HL-60 (cell line): Measurements from ENCODE around the gene PCGF3.

Experiments used
- DNase-seq, 2 experiments: peaks; one replicate each; pipeline ENCODE4 v3.0.0-alpha.2; 2010 to 2020; ENCODE audit warnings: low read depth in 1 of 2, low spot score in 1 of 2
- H3K27ac ChIP-seq: fragments of 250-450 bp; sonication (Bioruptor Pico); replicated peaks from 2 replicates; pipeline ENCODE4 v1.5.1; 2020; ENCODE audit warnings: mild to moderate bottlenecking, moderate library complexity
- H3K27me3 ChIP-seq: fragments of 250-450 bp; sonication (Bioruptor Pico); 2 replicates; pipeline ENCODE4 v1.5.1; 2021; ENCODE audit warnings: mild to moderate bottlenecking, moderate library complexity; ENCODE audit not compliant: insufficient read depth, poor library complexity, severe bottlenecking
- H3K4me3 ChIP-seq: replicated peaks from 2 replicates; pipeline ENCODE4 v1.5.1; 2011; ENCODE audit warnings: mild to moderate bottlenecking, control low read depth, low read length; ENCODE audit not compliant: insufficient read depth
- GABPA ChIP-seq: IDR thresholded peaks from 2 replicates; pipeline ENCODE4 v1.6.1; 2012; ENCODE audit warnings: low read depth
- POLR2AphosphoS5 ChIP-seq: IDR thresholded peaks from 2 replicates; pipeline ENCODE4 v1.6.1; 2012; ENCODE audit warnings: low read depth
- SPI1 ChIP-seq: IDR thresholded peaks from 2 replicates; pipeline ENCODE4 v1.6.1; 2012; ENCODE audit warnings: low read depth, mild to moderate bottlenecking, borderline replicate concordance
- TF ChIP-seq, protein P1 (sequence below): IDR thresholded peaks from one replicate; pipeline ENCODE4 v1.5.1; 2011; ENCODE audit warnings: low read length, control low read depth, inconsistent platforms; ENCODE audit not compliant: insufficient read depth
- TF ChIP-seq, protein P2 (sequence below): IDR thresholded peaks from 2 replicates; pipeline ENCODE4 v1.6.1; 2012; ENCODE audit warnings: low read depth; ENCODE audit not compliant: insufficient replicate concordance

PCGF3 gene

DNA sequence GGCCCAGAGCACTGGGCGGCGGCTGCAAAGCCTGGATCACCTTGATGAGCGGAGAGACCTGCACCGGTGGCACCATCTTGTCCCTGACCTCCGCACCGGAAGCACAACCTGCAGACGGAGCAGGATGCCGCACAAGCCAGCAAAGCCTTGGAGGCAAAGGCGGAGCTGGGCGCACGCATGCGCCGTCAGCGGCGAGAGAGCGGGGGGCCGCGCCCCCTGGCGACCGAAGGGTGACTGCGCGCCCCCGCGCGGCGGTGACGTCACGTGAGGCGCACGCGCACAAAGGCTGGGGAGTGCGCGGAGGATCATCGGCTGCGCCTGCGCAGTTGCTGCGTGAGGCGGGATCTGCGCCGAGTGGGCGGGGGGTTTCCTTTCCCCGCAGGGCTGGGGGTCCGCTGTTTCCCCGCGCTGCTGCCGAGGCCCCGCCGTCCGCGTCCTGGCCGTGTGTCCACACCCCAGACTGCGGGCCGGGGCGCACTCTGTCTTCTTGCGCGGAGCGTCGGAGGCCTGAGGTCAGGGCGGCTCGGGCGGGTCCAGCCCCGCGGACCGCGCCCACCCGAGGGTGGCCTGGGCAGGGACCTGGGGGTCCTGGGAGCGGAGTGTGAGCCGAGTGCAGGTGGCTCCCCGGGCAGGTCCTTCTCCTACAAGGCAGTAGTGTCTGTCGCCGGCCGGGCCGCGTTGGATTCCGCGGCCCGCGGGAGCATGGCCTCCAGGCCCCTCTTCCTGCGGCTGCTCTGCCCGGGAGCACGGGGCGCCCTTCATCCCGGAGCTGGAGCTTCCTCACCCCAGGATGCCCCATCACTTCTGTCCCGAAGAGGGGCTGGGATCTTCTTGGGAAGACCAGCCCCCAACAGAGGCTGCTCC, 31.2 kb upstream of the PCGF3 start, which contains the start of the genes ATP5ME and MYL5:
ATP5ME (minus strand) TSS at position 105 of the 864 bp plus-strand sequence; CDS start at position 76, 29 bp downstream.
MYL5 (plus strand) TSS at position 371 of the 864 bp plus-strand sequence. CDS start 3,485 bp downstream, outside the sequence.
- DNase-seq, result peak; percentile 93 to 97
- TF ChIP-seq, protein P1, sequence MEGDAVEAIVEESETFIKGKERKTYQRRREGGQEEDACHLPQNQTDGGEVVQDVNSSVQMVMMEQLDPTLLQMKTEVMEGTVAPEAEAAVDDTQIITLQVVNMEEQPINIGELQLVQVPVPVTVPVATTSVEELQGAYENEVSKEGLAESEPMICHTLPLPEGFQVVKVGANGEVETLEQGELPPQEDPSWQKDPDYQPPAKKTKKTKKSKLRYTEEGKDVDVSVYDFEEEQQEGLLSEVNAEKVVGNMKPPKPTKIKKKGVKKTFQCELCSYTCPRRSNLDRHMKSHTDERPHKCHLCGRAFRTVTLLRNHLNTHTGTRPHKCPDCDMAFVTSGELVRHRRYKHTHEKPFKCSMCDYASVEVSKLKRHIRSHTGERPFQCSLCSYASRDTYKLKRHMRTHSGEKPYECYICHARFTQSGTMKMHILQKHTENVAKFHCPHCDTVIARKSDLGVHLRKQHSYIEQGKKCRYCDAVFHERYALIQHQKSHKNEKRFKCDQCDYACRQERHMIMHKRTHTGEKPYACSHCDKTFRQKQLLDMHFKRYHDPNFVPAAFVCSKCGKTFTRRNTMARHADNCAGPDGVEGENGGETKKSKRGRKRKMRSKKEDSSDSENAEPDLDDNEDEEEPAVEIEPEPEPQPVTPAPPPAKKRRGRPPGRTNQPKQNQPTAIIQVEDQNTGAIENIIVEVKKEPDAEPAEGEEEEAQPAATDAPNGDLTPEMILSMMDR, result peak; percentile 99
- TF ChIP-seq GABPA (peak; percentile 86), SPI1 (no peak), POLR2AphosphoS5 (peak; percentile 92)
- H3K27ac ChIP-seq, result peak within 1 kb of the TSS; percentile 94
- no peaks in the 10 kb centered on the region for H3K27me3 ChIP-seq
- H3K4me3 ChIP-seq, result peak within 1 kb of the TSS; percentile 82

DNA sequence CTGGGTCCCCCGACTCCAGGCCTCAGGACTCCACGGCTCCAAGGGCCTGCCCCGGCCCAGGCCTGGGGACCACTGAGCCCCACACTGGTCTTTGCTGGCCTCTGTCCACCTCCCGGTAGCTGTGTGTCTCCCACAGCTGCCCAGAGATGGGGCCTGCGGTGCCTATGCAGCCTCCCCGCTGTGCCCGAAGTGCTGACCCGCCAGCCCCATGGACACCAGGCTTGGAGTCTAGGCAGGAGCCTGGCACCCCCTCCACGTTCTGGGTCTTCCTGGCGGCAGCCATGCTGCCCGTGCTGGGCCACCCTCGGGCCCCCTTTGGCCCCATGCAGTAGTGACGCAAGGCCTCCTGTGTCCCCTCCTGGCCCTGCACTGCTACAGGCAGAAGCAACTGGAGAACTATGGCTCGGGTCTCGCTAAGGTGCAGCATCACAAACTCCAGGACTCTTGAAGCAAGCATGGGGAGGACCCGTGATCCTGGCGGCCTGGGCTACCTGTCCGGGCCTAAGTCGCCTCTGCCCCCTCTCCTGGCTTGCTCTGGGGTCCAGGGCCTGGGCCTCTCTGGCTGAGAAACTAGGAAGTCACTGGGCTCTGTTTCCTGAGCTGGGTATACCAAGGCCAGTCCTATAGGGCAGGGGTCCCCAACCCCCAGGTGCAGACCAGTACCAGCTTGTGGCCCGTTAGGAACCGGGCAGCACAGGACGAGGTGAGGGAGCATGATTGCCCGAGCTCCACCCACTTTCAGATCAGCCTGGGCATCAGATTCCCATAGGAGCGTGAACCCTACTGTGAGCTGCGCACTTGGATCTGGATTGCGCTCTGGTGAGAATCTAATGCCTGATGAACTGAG, 30.4 kb upstream of the PCGF3 start:
- no peaks in the 10 kb centered on the region for H3K27me3 ChIP-seq
- DNase-seq, result peak in 1 of 2 experiments; percentile 31
- H3K27ac ChIP-seq, result peak overlapping the region; percentile 94
- TF ChIP-seq, protein P2, sequence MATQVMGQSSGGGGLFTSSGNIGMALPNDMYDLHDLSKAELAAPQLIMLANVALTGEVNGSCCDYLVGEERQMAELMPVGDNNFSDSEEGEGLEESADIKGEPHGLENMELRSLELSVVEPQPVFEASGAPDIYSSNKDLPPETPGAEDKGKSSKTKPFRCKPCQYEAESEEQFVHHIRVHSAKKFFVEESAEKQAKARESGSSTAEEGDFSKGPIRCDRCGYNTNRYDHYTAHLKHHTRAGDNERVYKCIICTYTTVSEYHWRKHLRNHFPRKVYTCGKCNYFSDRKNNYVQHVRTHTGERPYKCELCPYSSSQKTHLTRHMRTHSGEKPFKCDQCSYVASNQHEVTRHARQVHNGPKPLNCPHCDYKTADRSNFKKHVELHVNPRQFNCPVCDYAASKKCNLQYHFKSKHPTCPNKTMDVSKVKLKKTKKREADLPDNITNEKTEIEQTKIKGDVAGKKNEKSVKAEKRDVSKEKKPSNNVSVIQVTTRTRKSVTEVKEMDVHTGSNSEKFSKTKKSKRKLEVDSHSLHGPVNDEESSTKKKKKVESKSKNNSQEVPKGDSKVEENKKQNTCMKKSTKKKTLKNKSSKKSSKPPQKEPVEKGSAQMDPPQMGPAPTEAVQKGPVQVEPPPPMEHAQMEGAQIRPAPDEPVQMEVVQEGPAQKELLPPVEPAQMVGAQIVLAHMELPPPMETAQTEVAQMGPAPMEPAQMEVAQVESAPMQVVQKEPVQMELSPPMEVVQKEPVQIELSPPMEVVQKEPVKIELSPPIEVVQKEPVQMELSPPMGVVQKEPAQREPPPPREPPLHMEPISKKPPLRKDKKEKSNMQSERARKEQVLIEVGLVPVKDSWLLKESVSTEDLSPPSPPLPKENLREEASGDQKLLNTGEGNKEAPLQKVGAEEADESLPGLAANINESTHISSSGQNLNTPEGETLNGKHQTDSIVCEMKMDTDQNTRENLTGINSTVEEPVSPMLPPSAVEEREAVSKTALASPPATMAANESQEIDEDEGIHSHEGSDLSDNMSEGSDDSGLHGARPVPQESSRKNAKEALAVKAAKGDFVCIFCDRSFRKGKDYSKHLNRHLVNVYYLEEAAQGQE, result no peak
- no peak for TF ChIP-seq POLR2AphosphoS5
- peak overlapping the region; percentile 82 for H3K4me3 ChIP-seq

DNA sequence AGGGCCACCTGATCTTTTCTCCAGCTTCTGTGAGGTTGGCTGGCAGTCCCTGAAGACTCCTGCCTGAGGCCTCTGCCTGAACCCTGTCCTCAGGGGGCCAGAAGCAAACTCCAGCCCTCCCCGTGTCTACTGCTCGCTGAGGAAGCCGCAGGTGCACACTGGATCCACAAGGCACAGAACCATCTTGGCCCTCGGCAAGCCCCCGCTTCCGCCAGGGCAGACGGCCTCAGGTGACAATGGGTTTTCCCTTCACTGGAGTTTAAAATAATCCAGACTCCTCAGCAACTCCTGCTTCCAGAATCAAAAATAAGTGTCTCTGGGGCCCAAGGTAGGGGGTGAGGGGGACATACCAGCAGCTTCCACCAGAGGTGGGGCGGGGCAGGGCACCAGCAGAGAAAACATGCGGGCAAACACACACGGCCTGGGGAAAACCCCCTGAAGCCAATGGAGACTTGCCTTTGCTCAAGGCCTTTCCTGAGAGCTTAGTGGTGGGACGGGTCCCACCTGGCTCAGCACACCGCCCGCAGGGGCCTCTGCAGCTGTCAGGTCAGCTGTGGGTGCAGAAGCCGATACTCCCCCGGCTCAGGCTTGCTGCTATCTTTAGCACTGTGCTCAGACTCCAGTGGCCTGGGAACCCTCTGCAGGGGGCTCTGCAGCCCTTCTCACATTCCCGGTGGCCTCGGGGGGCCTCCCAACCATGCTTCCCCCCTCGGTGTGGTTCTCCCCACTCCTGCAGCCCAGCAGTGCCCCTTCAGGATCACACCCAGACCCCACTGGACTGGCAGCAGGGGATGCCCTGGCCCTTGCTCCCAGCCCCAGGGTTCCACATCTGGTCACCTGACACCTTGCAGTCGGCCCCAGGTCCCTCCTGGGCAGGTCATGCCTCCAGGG, 29.4 kb upstream of the PCGF3 start:
- Histone ChIP-seq H3K27me3 (peaks cover 3% of the 10 kb centered on the region), H3K27ac (no peak overlapping the region), H3K4me3 (no peak overlapping the region)
- DNase-seq, result no peak
- TF ChIP-seq, protein P2, result no peak
- TF ChIP-seq, protein P1, result no peak
- TF ChIP-seq POLR2AphosphoS5, result no peak
